ENCODE results near the gene MIS12.

- TF ChIP-seq REST (IDR thresholded peaks at IDR 0.05; ENCODE audit: insufficient read depth in 1 of 2, low read depth in 2 of 2, low read length in 2 of 2) (no peak), POLR2AphosphoS5 (IDR thresholded peaks at IDR 0.05; ENCODE audit: low read depth, low read length) (no peak), TAF1 (IDR thresholded peaks at IDR 0.05; ENCODE audit: borderline replicate concordance, insufficient read depth, low read length) (no peak), SIN3A (IDR thresholded peaks at IDR 0.05; ENCODE audit: borderline replicate concordance, insufficient read depth, low read length) (no peak)
These were observed 44.7 kb downstream of the MIS12 start for GRCh38 chr17:5531085-5531418.
